Urothelium cell line (cell line): ENCODE measurements around the gene CRNN.

Experiments
- DNase-seq: peaks from one replicate; pipeline ENCODE4 v3.0.0; 2011; ENCODE audit warnings: low spot score, mixed read lengths
- FAIRE-seq: peaks from 2 replicates; lab custom pipeline; 2011; peaks lifted over from hg19 to GRCh38; lab: Jason Lieb, UNC

Gene CRNN

DNA sequence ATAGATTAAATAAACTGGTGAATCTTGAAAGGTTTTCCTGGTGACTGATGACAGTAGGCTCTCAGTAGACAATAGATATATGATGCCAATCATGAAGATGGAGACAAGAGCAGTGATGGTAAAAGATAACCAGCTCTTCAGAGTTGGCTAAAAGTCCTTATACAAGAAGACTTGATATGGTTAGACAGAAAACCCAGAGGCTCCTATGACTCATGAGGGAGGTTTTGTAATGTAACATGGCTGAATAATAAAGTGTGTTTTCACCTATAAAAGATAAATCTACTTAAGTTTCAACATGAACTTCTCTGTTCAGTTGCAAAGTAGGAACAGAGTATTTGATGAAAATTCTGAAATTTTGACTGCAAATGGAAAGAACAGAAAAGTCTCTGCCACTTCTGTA, 12.7 kb upstream of the CRNN start:
- FAIRE-seq = no peak
- no peak for DNase-seq

DNA sequence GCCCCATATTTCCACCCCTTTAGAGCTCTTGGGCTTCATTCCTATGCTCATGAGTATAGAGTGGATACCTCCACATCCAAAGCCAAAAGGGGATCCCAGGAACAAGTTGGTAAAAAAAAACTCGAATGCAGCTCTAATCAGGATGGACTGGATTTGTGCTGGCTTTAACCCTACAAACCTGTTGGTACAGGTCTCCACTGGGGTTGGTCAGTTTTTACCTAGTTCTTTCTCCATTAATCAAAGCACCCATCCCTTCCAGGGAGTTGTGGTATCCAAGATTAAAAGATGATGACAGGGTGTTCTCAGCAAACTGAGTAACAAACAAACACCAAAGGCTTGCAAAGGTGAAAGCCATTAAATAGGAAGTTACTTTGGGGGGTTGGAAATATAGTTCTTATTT, 5.9 kb upstream of the CRNN start:
- FAIRE-seq = no peak
- DNase-seq = no peak

DNA sequence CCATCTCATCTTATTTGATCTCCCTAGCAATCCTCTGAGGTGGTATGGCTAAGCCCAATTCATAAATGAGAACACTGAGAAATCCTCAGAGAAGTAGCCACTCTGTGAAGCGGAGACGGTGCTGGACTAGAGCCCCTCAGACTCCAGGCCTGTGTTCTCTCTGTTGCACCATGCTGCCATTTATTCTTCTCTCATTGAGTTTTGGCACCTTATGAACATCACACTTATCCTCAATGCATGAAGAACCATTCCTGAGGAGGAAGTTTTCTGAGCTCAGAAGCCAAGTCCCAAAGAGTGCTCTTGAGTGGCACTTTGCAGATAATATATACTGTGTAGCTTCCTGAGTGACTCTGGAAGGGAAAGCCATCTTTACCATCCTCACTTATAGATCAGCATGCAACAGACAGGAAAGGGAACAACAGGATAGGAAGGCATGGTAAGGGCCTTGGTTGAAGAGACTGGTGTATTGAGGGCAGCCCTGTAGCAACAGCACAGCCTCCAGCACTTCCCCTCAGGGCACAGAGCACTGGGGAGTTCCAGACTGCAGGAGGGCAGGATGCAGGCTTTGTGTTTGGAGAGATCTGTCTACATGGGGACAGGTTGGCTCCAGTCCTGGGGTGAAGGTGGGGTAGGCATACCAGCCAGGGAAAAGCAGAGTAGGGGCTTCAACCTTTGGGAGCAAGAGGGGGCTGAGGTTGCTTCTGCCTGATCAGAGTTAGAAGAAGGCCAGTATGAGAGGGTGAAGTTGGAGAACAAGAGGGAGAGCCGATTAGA, 1.6 kb upstream of the CRNN start:
- DNase-seq = no peak
- no peak for FAIRE-seq

DNA sequence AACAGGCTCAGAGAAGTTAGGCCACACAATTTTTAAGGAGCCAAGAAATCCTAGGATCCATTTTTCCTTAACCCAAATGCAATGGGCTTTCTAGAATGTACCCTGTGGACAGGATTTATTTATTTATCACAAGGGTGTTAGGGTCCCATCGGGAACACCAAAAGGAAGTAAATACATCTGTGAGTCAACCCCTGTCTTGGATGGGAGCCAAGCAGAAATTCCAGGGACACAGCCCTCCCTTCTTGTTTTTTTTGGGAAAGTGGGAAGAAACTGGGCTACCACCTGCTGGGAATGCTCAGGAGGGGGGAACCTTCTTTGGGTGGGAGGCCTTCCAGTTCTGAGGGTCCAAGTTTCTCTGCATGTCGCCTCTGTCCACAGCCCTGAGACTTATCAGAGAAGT, 1.3 kb downstream of the CRNN start:
- DNase-seq (peak; percentile 23), FAIRE-seq (no peak)

DNA sequence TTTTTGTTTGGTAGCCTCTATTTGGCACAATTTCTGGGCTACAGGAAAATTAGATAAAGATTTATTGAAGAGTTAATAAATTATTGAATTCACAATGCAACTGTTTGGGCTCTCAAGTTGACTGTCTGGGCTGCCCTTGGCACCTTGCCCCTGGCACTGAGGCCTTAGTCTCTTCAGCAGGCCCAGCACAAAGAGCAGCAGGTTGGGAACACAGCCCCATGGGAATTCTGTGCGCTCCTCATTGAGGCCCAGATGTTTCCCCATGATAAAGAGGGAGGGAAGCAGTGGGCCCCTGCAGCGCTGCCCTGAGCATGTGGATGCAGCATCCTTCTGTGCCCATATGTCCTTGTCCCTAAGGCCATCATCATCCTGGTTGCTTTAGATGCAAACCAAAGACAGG, 2.9 kb downstream of the CRNN start:
- DNase-seq = no peak

DNA sequence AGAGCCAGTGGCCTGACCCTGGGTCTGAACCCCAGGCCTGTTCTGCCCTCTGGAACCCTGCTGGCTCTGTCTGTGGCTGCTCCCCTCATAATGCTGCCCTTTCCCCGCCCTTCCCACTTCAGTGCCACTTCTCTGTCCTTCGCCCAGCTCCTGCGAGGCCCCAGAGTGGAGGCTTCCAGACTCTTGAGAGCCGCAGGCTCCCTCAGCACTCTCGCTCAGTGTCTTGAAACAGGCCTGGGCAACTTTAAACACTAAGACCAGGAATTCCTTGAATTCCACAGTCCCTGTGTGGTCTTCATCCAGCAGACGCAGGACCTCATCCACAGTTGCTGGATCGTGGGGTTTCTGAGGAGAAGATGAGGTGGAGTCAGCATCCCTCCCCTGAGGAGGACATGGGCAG, 3.5 kb downstream of the CRNN start:
- DNase-seq = peak; percentile 45
- no peak for FAIRE-seq

More for the DNA sequence above, 2.9 kb downstream of the CRNN start:
- FAIRE-seq = no peak

DNA sequence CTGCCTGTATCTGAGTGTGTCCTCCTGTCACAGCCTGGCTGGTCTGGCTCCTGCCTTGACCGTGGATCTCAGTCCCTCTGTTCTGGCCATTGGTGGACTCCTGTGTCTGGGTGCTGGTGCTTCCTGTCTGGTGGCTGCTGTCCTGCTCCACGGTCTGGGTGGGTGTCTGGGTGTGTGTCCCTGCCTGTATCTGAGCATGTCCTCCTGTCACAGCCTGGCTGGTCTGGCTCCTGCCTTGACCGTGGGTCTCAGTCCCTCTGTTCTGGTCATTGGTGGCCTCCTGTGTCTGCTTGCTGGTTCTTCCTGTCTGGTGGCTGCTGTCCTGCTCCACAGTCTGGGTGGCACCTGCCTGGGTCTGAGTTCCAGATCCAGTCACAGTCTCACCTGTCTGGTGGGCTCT, 4.0 kb downstream of the CRNN start:
- FAIRE-seq = peak; percentile 84
- DNase-seq = no peak

DNA sequence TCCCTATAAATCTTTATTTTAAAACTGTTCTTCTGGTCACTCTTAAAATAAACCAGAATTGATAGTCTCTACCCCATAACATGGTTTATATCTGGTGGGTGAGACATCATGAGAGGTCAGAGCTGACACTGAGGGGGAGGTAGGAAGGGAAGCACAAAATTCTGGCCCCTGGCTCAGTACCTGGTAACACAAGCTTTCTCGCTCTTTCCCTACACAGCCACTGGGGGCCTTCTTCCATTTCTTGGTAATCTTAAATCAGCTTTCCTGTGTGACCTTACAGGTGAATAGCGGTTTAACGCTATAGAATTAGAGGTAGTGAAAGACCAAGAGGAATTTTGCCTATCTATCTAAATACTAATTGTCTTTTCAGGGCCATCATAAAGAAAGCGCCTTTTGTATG, 5.4 kb downstream of the CRNN start:
- FAIRE-seq (no peak), DNase-seq (no peak)

DNA sequence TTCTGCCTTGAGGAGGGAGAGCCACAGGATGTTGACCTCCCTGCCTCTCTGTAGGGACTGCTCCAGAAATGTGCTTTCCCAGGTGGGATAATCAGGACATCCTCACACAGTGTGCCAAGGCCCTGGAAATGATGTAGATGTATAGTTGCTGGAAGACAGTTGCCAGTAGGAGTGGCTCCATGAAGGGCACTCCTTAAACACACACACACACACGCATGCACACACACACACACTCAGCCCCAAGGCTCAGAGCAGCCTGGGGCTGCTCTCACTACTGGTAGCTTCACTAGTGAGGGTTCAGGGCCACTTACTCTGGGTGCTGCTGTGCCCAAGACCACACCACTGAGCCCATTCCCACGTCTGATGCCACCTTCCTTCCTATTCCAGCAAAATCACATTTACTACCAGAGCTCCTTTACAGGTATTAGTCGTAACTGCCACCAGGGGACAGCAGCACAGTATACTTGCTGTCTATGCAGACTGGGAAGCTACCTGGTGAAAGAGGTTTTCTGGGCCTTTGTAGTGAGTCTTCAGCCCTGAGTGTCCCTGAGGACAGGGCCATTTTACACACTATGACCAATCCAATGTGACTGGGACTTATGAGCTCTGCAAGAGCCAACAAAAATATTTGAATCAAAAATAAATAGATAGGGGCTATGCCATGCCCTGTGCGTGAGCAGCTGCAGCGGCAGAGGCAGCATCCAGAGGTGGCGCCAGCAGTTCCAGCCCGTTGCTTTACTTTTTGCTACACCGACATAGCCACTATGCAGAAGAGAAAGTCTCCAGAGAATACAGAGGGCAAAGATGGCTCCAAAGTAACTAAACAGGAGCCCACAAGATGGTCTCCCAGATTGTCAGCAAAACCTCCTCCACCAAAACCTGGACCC, 15.0 kb downstream of the CRNN start:
- peak; percentile 40 for DNase-seq
- no peak for FAIRE-seq

DNA sequence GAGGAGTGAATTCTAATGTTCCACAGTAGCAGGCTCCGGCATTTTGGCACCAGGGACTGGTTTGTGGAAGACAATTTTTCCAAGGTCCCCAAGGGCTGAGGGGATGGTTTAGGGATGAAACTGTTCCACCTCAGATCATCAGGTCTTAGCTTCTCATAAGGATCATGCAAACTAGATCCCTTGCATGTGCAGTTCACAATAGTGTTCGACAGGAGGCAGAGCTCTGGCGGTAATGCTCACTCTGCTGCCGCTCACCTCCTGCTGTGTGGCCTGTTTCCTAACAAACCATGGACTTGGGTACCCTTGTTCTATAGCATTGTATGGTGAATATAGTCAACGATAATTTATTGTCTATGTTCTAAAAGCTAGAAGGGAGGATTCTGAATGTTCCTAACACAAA, 16.6 kb downstream of the CRNN start:
- DNase-seq = no peak
- no peak for FAIRE-seq

DNA sequence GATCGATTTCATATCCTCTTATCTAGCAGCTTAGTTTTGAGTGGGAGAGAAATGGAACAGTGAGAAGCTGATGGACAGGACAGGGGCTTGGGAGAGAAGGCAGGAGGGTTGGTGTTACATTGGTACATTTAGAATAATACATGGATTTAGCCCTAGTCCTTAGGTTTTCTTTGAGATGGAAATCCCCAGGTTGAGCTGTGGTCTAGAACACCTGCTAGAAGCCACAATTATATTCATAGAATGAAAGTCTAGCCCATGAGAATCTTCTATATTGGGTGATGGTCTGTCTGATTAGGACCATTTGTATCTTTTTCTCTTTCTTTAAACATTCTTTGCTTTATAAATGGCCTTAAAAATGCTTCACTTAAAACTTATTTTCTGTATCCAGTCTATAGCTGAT, 19.9 kb downstream of the CRNN start:
- FAIRE-seq = no peak
- no peak for DNase-seq

DNA sequence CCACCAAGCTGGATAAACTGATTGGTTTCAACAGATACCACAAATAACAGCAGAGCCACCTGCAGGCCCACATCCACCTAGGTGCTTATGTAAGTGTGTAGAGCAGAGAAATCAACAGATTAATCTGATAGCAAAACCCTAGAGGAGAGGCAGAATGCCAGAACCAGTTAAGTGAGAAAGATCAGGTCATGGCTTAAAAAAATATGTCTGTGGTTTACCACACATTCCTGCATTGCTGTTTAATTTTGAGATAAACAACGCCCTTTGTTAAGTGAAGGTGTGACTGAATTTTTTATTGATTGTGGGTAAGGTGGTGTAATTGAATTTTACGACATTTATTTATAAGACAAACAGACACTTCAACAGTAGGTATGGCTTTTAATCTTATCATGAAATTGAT, 21.2 kb downstream of the CRNN start:
- DNase-seq (peak; percentile 41), FAIRE-seq (no peak)

DNA sequence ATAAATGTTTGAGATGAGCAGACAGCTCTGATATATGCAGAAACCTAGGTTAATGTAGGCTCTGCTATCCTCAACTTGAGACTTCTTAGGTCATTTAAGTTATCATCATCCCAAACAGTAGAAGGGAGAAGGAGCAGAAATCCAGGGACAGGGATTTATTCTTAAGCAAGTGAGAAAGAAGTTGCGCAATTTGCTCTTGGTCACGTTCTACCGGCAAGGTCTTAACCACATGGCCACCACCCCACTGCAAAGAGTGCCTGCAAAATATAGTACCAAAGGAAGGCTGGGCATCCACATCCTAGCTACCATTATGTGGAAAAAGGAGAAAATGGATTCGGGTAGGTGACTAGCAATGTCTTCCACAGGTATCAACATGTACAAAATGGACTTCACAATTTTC, 25.2 kb downstream of the CRNN start:
- no peak for DNase-seq
- no peak for FAIRE-seq

DNA sequence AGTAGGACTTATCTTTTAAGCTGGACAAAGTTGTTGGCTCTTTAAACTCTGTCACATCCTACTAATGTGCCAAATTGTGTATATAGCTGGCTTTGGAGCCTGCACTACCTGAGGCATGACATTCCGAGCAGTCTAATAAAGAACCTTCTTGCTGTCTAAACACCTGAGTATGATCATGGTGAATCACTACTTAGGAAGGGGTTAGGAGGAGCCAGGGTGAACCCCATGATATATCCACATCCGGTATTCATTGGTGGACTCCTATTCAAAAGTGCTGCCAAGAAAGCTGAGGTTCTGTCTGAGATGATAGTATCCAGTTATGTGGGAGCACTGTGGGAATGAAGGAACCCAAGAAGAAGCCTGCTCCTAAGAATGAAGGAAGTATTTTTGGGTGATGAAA, 27.1 kb downstream of the CRNN start:
- FAIRE-seq (no peak), DNase-seq (no peak)

DNA sequence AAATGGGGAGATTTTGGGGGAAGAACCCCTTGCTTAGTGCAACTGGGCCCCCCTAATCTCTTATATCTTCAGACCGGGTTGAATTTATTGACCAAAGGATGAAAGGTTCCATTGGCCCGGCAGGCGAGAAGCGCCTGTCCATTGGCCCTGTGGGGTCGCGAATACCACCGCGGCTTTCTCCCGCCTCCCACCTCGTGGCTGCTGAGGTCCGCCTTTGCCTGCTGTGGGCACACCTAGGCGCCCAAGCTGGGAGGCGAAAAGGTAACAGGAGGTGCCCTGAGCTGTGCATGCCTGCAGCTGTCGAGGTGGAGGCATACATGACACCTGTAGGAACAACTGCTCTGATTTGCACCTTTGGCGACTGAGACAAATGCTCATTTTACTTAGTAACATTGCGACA, 33.1 kb downstream of the CRNN start:
- no peak for DNase-seq
- FAIRE-seq = no peak

DNA sequence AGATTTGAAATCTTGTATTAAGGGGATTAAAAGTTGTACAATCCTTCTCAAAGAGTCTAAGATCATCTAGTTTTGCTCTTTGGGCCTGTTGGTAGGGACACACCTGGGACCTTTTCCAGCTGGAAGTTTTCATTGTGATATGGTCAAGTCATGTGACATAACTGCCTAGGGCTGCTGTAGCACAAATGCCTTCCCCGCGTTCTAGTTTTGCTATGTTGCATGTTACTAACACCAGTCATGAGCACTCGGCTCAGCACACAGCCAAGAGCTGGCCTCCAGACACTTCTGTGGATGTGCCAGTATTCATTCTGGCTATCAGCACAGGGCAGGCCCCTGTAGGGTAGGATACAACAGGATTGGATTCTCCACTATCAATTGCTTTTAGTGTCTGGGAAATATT, 39.6 kb downstream of the CRNN start:
- FAIRE-seq (no peak), DNase-seq (no peak)

DNA sequence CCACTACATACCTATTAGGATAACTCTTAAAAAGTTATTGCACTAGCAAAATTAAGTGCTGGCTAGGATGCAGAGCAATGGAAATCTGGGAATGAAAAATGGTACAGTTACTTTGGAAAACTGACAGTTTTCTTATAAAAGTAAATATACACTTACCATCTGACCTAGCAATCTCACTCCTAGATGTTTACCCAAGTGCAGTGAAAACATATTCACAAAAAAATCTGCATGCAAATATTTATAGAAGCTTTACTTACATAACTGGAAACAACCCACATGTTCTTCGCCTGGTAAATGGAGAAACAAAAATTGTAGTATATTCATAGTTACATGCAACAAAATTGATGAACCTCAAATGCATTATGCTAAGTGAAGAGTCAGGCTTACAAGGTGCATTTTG, 41.4 kb downstream of the CRNN start:
- DNase-seq = no peak
- FAIRE-seq = no peak

DNA sequence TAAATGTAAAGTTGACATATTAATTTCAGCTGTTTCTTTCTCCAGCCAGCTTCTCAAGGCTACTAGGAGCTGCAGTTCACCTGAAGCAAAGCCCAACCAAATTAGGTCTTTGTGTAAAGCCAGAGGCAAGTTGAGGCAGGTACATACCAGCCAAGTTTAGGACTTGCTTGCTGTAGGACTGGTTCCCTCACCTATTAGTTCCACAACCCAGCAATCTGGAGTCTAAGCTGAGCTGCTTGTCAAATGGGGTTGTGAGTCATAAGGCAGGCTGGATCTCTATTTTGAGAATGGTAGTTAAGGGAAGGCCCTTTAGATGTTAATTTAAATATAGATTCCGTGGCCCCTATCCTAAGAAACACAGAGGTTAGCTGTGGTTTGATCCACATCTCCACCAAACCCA, 46.6 kb downstream of the CRNN start:
- no peak for FAIRE-seq

DNA sequence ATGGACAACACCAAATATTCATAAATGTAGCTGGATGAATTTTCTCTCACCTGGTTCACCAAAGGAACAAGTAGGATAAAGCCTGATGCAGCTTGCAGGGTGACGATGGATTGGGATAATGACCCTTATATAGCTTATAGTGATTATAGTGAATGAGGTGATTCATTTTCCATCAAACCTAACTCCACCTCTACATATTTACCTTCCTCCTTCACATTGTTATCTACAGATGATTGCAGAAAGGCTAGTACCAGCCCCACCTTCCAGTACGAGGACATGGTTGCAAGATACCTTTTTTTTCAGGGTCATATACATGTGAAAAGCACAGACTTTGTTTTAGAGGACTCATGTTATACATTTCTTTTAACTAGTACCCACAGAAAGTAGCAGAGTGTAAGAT, 54.2 kb downstream of the CRNN start, which contains the start of gene FLG2:
Gene FLG2 (minus strand): TSS at position 101 of the 400 bp plus-strand sequence. CDS start 1,122 bp downstream, outside the sequence.
- FAIRE-seq (no peak), DNase-seq (no peak)

More for the DNA sequence above, 46.6 kb downstream of the CRNN start:
- no peak for DNase-seq
